Neuronal stem cell (in vitro differentiated cells): Measurements from ENCODE around the gene SCGB1C1. TPM values are rescaled to one million over a fixed set of nuclear protein-coding genes. Genes with fewer than 3 reads are reported as not detected.

Source experiments
- small RNA-seq: library from polyadenylated mRNA; stranded (forward); fragments of <200 nt; extraction: miRNeasy Mini kit (QIAGEN cat#:217004); gene quantifications from one replicate; pipeline ENCODE3, GENCODE V24; 2013; ENCODE audit not compliant: insufficient read depth

Gene SCGB1C1

Small RNAs within 50 kb of the gene (small RNA-seq; reads per million reads assigned to genes)
- gene RNU6-447P: not detected
